T1000 (cell line): ENCODE results near the gene SBF2.
"Not testable (repeated sequence)": the region's sequence is repeated elsewhere in the genome, so short reads cannot be mapped to it uniquely, and the experiment has no call there.

Experiments
- DNase-seq: peaks from one replicate; lab custom pipeline; 2025; ENCODE audit warnings: mixed read lengths; lab: John Stamatoyannopoulos, UW

SBF2 gene

GRCh38 chr11:10012068-10012467 lies 282.0 kb downstream of the SBF2 start:
- no peak for DNase-seq

GRCh38 chr11:10005955-10006525 lies 288.0 kb downstream of the SBF2 start:
- no peak for DNase-seq

- no peak for DNase-seq
These were observed 289.4 kb downstream of the SBF2 start for GRCh38 chr11:10004526-10005113.

GRCh38 chr11:10002221-10002620 lies 291.8 kb downstream of the SBF2 start:
- DNase-seq = no peak

- DNase-seq = no peak
These were observed 301.7 kb downstream of the SBF2 start for GRCh38 chr11:9992306-9992705.

GRCh38 chr11:9990221-9990973 lies 303.6 kb downstream of the SBF2 start:
- DNase-seq = no peak

- DNase-seq = not testable (repeated sequence)
These were observed 306.7 kb downstream of the SBF2 start for GRCh38 chr11:9987303-9987702.

- no peak for DNase-seq
These were observed 311.0 kb downstream of the SBF2 start for GRCh38 chr11:9982796-9983579.

GRCh38 chr11:9982127-9982795 lies 311.8 kb downstream of the SBF2 start:
- no peak for DNase-seq

- no peak for DNase-seq
These were observed 313.1 kb downstream of the SBF2 start for GRCh38 chr11:9980931-9981330.

- DNase-seq = no peak
These were observed 316.5 kb downstream of the SBF2 start for GRCh38 chr11:9977554-9977953.

GRCh38 chr11:9974375-9974774 lies 319.6 kb downstream of the SBF2 start:
- no peak for DNase-seq

- DNase-seq = no peak
These were observed 320.1 kb downstream of the SBF2 start for GRCh38 chr11:9973921-9974320.

GRCh38 chr11:9972989-9973388 lies 321.0 kb downstream of the SBF2 start:
- DNase-seq = no peak

GRCh38 chr11:9971894-9972293 lies 322.1 kb downstream of the SBF2 start:
- DNase-seq = no peak

GRCh38 chr11:9969068-9969467 lies 325.0 kb downstream of the SBF2 start:
- DNase-seq = no peak

GRCh38 chr11:9962722-9963121 lies 331.3 kb downstream of the SBF2 start:
- no peak for DNase-seq

GRCh38 chr11:9957072-9957471 lies 336.9 kb downstream of the SBF2 start:
- DNase-seq = no peak

GRCh38 chr11:9956483-9956882 lies 337.5 kb downstream of the SBF2 start:
- no peak for DNase-seq

- DNase-seq = no peak
These were observed 338.6 kb downstream of the SBF2 start for GRCh38 chr11:9955391-9955790.

- no peak for DNase-seq
These were observed 339.9 kb downstream of the SBF2 start for GRCh38 chr11:9953994-9954626.
